Erythroblast (primary cell): ENCODE measurements around the gene CUX1.

Experiments used
- GATA1 ChIP-seq: IDR thresholded peaks from 2 replicates; pipeline ENCODE4 v1.6.1; 2011; ENCODE audit warnings: low read depth, mild to moderate bottlenecking, control low read depth, low read length, moderate library complexity
- POLR2A ChIP-seq: IDR thresholded peaks from 2 replicates; pipeline ENCODE4 v1.6.1; 2011; ENCODE audit warnings: mild to moderate bottlenecking, low read length

- TF ChIP-seq POLR2A: no peak
- TF ChIP-seq GATA1: no peak
Measured at GRCh38 chr7:101915000-101915399, 97.6 kb downstream of the CUX1 start.
